ENCODE results near the gene HECW1.

Gene HECW1

DNA sequence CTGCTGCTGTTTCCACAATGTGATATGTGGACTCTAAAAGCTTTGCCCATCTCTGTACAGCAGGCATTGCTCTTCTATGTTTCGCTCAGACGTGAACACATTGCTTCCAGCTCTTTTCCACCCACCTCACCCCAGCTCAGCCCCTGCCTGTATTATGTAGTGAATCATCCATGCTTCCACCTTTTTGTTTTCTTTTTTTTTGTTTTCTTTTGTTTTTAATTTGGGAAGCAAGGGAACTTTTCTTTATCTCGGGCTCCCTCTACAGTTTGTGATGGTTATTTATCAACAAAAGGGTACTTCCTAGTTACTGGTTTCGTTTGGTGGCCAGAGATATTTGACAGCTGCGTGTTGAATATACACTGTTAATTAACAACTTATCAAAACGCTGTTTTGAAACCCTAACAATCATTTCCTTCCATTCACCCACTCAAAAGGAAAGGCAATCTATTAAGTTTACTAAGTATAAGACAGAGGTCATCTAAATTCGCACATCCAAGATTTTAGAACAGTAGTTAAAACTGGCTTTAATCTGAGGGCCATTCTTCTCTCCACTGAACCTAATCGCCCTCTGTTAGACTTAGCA is 342.6 kb downstream of the HECW1 start:
- H3K27ac ChIP-seq = no peak overlapping the region
- TF ChIP-seq, protein P1, sequence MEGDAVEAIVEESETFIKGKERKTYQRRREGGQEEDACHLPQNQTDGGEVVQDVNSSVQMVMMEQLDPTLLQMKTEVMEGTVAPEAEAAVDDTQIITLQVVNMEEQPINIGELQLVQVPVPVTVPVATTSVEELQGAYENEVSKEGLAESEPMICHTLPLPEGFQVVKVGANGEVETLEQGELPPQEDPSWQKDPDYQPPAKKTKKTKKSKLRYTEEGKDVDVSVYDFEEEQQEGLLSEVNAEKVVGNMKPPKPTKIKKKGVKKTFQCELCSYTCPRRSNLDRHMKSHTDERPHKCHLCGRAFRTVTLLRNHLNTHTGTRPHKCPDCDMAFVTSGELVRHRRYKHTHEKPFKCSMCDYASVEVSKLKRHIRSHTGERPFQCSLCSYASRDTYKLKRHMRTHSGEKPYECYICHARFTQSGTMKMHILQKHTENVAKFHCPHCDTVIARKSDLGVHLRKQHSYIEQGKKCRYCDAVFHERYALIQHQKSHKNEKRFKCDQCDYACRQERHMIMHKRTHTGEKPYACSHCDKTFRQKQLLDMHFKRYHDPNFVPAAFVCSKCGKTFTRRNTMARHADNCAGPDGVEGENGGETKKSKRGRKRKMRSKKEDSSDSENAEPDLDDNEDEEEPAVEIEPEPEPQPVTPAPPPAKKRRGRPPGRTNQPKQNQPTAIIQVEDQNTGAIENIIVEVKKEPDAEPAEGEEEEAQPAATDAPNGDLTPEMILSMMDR (conservative IDR thresholded peaks at IDR 0.05) = peak; percentile 88

- TF ChIP-seq, protein P1 (conservative IDR thresholded peaks at IDR 0.05) = no peak
- H3K27ac ChIP-seq = no peak overlapping the region
Measured at GRCh38 chr7:43456200-43456599, 343.8 kb downstream of the HECW1 start.

DNA sequence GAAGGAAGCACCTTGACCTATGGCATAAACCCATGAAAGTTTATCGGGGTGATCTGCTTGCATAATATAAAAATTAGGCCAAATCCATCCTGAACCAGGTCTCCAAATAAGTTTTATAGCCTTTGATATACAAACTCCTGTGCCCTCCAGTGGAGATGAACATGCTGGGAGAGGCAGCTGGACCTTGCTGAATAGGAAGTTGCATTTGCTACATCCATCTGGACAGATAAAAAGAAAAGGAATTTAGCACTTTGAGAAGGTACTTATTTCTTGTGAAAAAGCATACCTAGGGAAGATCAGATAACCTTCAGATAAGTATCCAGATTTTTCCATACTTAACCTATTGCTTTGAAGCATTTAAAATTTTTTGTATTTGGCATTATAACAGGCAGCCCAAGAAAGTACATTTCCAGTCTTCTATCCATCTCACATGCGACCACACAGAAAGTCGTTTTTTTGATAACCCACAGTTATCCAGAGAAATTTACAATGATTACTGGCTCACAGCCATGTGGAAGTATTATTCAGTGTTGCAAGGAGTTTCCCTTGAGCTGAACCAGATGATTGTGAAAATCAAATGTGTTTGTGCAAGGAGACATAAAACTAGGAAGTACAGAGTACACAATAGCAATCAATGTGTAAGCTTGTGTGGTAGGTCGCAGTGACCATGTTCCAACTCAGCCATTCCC is 346.0 kb downstream of the HECW1 start:
- TF ChIP-seq, protein P1 (conservative IDR thresholded peaks at IDR 0.05) = no peak
- H3K27ac ChIP-seq = no peak overlapping the region

GRCh38 chr7:43459019-43459337 is 346.5 kb downstream of the HECW1 start:
- TF ChIP-seq, protein P1 (conservative IDR thresholded peaks at IDR 0.05) = no peak
- no peak overlapping the region for H3K27ac ChIP-seq

DNA sequence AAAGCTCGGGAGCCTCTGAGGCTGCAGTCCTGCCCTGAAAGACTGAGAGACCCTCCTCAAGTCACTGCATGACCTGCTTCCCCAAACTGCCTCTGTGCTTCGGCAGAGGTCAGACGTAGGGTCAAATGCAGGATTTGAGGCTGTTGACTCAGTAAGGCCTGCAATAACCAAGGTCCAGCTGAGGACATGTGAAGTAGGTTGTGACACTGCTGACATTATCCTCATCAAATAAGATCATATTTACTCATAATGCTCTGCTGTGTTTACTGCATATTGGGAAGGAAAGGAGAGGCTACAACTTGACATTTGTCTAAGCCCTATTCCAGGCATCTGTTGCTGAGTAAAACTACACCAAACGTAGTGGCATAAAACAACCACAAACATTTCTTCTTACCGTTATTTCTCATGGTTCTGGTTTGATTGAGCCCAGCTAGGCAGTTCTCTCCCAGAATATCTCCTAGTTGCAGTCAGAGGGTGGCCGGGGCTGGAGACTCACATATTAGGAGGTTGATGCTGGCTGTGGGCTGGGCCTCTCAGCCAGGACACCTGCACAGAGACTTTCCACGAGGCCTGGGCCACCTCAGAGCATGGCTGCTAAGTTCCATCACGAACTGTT is 348.4 kb downstream of the HECW1 start:
- TF ChIP-seq, protein P1 (conservative IDR thresholded peaks at IDR 0.05) = no peak
- no peak overlapping the region for H3K27ac ChIP-seq

DNA sequence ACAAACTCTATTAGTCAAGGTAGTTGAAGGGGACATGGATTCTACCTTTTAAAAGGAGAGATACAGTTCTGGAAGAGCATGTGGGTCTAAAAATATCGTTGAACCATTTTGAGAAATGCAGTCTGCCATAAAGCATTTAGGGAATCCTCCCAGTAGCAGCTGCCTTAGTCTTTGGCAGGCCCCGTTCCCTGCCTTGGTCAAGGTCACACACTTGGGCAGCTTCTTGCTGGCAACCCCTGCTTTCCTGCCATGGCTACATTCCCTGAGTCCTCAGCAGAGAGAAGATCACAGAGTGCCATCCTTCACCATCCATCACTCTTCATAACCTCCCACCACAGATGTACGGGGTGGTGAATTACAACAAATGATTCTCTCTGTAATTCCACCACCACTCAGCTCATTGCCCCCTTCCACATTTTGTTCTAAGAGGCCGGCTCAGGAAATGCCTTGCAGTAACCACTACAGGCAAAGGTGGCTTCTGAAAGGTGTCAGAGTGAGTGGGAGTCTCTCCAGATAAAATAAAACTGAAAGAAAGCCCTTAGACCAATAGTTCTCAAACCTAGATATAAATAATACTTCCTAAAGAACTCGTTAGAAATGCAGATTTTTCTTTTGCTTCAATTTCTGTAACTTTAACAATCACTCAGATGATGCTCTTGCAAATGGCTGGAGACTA is 349.0 kb downstream of the HECW1 start:
- TF ChIP-seq, protein P1 (conservative IDR thresholded peaks at IDR 0.05) = no peak
- H3K27ac ChIP-seq = no peak overlapping the region

GRCh38 chr7:43462836-43463235 is 350.4 kb downstream of the HECW1 start:
- H3K27ac ChIP-seq = no peak overlapping the region
- TF ChIP-seq, protein P1 (conservative IDR thresholded peaks at IDR 0.05) = no peak

Measured in VCaP (cell line).